HEK293T (cell line): ENCODE data around the gene CUL7.

ENCODE experiments used
- ARNT ChIP-seq: fragments of 450-650 bp; IDR thresholded peaks from 2 replicates; pipeline ENCODE4 v1.6.1; 2017; ENCODE audit warnings: mild to moderate bottlenecking
- BHLHE40 ChIP-seq: fragments of 450-650 bp; IDR thresholded peaks from 2 replicates; pipeline ENCODE4 v1.6.1; 2016; ENCODE audit warnings: mild to moderate bottlenecking, moderate library complexity, borderline replicate concordance
- CTBP1 ChIP-seq: fragments of 450-650 bp; IDR thresholded peaks from 2 replicates; pipeline ENCODE4 v1.6.1; 2016; ENCODE audit warnings: borderline replicate concordance
- ELF4 ChIP-seq: fragments of 450-650 bp; IDR thresholded peaks from 2 replicates; pipeline ENCODE4 v1.6.1; 2017; ENCODE audit warnings: antibody characterized with exemption
- FOXA1 ChIP-seq: fragments of 450-650 bp; IDR thresholded peaks from 2 replicates; pipeline ENCODE4 v1.6.1; 2016; ENCODE audit warnings: mild to moderate bottlenecking
- FOXK2 ChIP-seq: fragments of 450-650 bp; IDR thresholded peaks from 2 replicates; pipeline ENCODE4 v1.6.1; 2016; ENCODE audit warnings: mild to moderate bottlenecking
- FOXM1 ChIP-seq: fragments of 450-650 bp; IDR thresholded peaks from 2 replicates; pipeline ENCODE4 v1.6.1; 2017; ENCODE audit warnings: mild to moderate bottlenecking, borderline replicate concordance
- HDGF ChIP-seq: fragments of 450-650 bp; IDR thresholded peaks from 2 replicates; pipeline ENCODE4 v1.6.1; 2017; ENCODE audit warnings: antibody characterized with exemption, borderline replicate concordance
- L3MBTL2 ChIP-seq: fragments of 450-650 bp; conservative IDR thresholded peaks from 2 replicates; pipeline ENCODE4 v1.6.1; 2016; ENCODE audit warnings: mild to moderate bottlenecking
- LEF1 ChIP-seq: fragments of 450-650 bp; IDR thresholded peaks from 2 replicates; pipeline ENCODE4 v1.6.1; 2017; ENCODE audit warnings: mild to moderate bottlenecking, borderline replicate concordance
- SP1 ChIP-seq: fragments of 450-650 bp; IDR thresholded peaks from 2 replicates; pipeline ENCODE4 v1.6.1; 2017
- SUZ12 ChIP-seq: fragments of 450-650 bp; IDR thresholded peaks from 2 replicates; pipeline ENCODE4 v1.6.1; 2016; ENCODE audit warnings: mild to moderate bottlenecking
- TARDBP ChIP-seq: fragments of 450-650 bp; IDR thresholded peaks from 2 replicates; pipeline ENCODE4 v1.6.1; 2016
- ZNF384 ChIP-seq: fragments of 450-650 bp; IDR thresholded peaks from 2 replicates; pipeline ENCODE4 v1.6.1; 2016

DNA sequence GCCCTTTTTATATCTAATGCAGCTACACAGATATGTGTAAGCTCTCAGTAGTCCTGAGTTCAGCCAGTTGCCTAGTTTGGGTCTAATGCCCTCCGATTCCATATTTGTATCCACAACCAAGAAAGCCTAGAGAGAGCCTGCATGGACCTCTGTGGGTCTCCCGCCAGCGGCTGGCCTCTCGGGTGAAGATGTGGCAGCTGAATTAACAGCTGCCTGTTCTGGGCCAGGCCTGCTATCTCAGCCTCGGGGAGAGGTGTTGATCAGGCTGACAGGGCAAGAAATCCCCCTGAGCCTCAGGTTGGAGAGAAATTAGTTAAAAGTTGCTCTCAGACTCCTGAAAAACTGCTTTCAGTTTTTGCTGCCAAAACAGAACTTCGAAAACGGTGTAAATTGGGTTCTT, 42.3 kb upstream of the CUL7 start:
- TF ChIP-seq SP1, result no peak
- TF ChIP-seq FOXA1, result no peak
- no peak for TF ChIP-seq TARDBP
- no peak for TF ChIP-seq FOXK2
- TF ChIP-seq L3MBTL2, result no peak
- no peak for TF ChIP-seq FOXM1
- no peak for TF ChIP-seq ELF4
- TF ChIP-seq SUZ12, result no peak
- no peak for TF ChIP-seq ZNF384
- no peak for TF ChIP-seq BHLHE40
- TF ChIP-seq HDGF, result no peak
- TF ChIP-seq ARNT, result no peak
- TF ChIP-seq CTBP1, result no peak
- TF ChIP-seq LEF1, result no peak
